Muscle of leg (tissue), 11 donors: Measurements from ENCODE around the gene CDK5R1. TPM values are rescaled to one million over a fixed set of nuclear protein-coding genes. Genes with fewer than 3 reads are reported as not detected.
A peak's percentile ranks its signal among the peaks of the same experiment; 100 is the strongest.

Experiments
- DNase-seq: peaks from one replicate; pipeline ENCODE4 v3.0.0; 2013
- H3K27ac ChIP-seq: one replicate; pipeline ENCODE4 v1.5.1; 2013; ENCODE audit warnings: mild to moderate bottlenecking, low read length, control low read depth
- H3K27me3 ChIP-seq: one replicate; pipeline ENCODE4 v1.6.1; 2013; ENCODE audit warnings: low read length; ENCODE audit not compliant: control insufficient read depth, insufficient read depth
- H3K36me3 ChIP-seq: one replicate; pipeline ENCODE4 v1.6.1; 2013; ENCODE audit warnings: low read length; ENCODE audit not compliant: control insufficient read depth, insufficient read depth
- H3K4me1 ChIP-seq: one replicate; pipeline ENCODE4 v1.6.1; 2013; ENCODE audit warnings: low read length; ENCODE audit not compliant: control insufficient read depth, insufficient read depth
- H3K4me3 ChIP-seq: one replicate; pipeline ENCODE4 v1.5.1; 2013; ENCODE audit warnings: low read length, control low read depth
- H3K9me3 ChIP-seq: replicated peaks from 2 replicates; pipeline ENCODE4 v1.6.1; 2013; ENCODE audit warnings: low read depth, low read length; ENCODE audit not compliant: control insufficient read depth
- WGBS: methylation state at CpG from one replicate; pipeline ENCODE4 v1.1.5; 2013; ENCODE audit warnings: missing lambda C conversion rate; ENCODE audit not compliant: insufficient coverage; 5-methylcytosine and 5-hydroxymethylcytosine counted together
- polyA plus RNA-seq, 8 donors: library from polyadenylated mRNA; unstranded; fragments of 120-200 nt; gene quantifications; one replicate each; pipeline versions ENCODE4 v1.2.1 to v1.2.3, GENCODE V29; 2013; ENCODE audit warnings: inconsistent platforms in 1 of 8, low replicate concordance in 1 of 8; ENCODE audit not compliant: insufficient read length in 8 of 8, insufficient read depth in 1 of 8
- total RNA-seq: library from RNA; stranded (reverse); fragments of 120-200 nt; gene quantifications from one replicate; pipeline ENCODE4 v1.2.4, GENCODE V29; 2013

CDK5R1 gene
- total and polyA plus RNA-seq, 9 donors, result 4.4 to 11.4 (median 9.4) TPM

DNA sequence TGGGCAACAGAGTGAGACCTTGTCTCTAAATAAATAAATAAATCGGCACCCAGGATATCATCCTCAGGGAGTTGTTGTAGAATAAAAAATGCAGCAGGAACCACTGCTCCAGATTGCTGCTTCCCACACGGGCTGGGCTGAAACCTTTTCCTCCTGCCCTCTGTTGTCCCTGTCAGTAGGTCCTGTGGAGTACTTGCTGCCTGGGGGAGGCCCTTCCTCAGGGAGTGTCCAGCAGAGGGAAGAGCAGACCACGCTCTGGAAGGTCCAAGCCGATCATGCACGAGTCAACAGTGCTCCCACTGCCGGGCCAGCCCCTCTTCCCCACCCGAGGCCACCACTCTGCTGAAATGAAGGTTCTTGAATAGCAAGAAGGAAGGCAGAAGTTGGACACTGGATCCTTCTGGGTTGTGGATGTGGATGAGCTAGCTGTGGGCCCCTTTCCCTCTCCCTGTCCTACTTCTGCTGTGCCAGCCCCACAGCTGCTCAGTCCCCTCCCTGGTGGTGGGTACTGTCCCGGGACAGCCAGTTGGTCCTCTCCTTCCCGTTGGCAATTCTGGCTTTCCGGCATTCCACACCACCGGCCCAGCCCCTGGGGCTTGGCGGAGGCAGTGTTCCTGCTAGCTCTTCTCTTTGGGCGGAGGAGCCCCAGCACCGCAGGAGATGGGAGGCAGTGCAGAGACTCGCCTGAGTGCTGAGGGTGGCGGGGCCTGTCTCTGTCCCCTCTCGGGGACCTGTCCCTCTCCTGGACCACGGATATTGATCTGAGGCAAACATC, 10.8 kb downstream of the CDK5R1 start:
- H3K4me3 ChIP-seq, result no peak overlapping the region
- peak; percentile 60 for DNase-seq
- 67% methylated on average over 7 of the region's 18 CpGs for WGBS
- H3K36me3 ChIP-seq, result no peaks in the 10 kb centered on the region
- H3K27me3 ChIP-seq, result no peaks in the 10 kb centered on the region
- H3K9me3 ChIP-seq, result no peaks in the 10 kb centered on the region
- H3K4me1 ChIP-seq, result peaks cover 59% of the 10 kb centered on the region
- peak overlapping the region; percentile 85 for H3K27ac ChIP-seq

DNA sequence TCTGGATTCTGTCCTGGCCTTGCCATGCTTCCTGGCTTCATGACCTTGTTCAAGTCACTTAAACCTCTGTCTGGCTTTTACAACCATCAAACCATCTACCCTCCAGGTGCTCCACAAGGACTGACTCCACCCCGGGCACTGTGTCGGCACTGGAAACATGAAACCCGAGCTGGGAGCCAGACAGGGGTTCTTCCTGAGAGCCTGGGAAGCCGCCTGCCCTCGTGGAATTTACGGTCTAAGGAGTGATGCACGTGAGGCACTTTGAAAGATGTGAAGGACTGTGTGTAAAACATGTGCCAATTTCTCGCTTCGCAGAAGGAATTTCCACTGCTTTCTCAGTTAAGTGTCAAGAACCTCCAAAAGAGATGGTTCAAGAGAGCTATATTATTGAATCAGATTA, 11.6 kb downstream of the CDK5R1 start:
- peaks cover 61% of the 10 kb centered on the region for H3K4me1 ChIP-seq
- no peak overlapping the region for H3K27ac ChIP-seq
- no peaks in the 10 kb centered on the region for H3K27me3 ChIP-seq
- DNase-seq, result no peak
- H3K9me3 ChIP-seq, result no peaks in the 10 kb centered on the region
- no peaks in the 10 kb centered on the region for H3K36me3 ChIP-seq
- 7% methylated on average over 6 of the region's 9 CpGs for WGBS
- H3K4me3 ChIP-seq, result no peak overlapping the region

DNA sequence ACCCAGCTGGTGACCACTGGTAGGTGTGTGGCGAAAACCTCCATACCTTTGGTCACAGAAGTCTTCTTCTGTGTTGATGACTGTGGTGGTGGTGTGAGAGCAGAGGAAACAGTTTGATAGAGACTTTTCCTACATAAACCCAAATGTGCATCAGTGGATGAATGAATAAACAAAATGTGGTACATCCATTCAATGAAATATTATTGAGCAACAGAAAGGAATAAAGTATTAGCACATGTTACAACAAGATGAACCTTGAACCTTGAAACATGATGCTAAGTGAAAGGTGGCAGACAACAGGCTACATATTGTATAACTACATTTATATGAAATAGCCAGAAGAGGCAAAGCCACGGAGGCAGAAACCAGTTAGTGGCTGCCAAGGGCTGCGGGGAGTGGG, 15.2 kb downstream of the CDK5R1 start:
- Histone ChIP-seq H3K4me3 (no peak overlapping the region), H3K27ac (no peak overlapping the region), H3K9me3 (no peaks in the 10 kb centered on the region), H3K36me3 (no peaks in the 10 kb centered on the region), H3K27me3 (no peaks in the 10 kb centered on the region), H3K4me1 (peaks cover 45% of the 10 kb centered on the region)
- no peak for DNase-seq
- WGBS, result 83% methylated on average over 2 of the region's 3 CpGs

DNA sequence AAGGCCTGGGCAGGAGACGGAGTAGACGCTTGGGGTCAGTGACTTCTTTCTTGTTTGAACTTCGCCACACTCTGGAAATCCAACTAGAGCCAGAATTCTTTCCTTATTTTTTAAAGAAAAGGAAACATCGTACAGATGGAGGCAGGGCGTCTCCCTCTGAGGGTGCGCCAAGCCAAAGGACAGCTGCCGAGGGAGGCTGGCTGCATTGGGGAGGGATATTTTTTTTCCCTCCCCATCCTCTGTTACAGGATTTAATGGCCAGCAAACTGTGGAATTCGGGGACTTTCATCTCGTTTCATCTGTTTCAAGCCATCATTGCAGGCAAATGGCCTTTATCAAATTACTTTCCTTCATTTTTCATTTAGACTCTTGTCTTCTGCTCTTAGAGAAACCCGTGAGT, 15.9 kb downstream of the CDK5R1 start:
- Histone ChIP-seq H3K9me3 (no peaks in the 10 kb centered on the region), H3K36me3 (no peaks in the 10 kb centered on the region), H3K4me3 (no peak overlapping the region), H3K27me3 (no peaks in the 10 kb centered on the region), H3K4me1 (peaks cover 38% of the 10 kb centered on the region), H3K27ac (peak overlapping the region; percentile 69)
- no peak for DNase-seq
- 45% methylated on average over 3 of the region's 10 CpGs for WGBS

DNA sequence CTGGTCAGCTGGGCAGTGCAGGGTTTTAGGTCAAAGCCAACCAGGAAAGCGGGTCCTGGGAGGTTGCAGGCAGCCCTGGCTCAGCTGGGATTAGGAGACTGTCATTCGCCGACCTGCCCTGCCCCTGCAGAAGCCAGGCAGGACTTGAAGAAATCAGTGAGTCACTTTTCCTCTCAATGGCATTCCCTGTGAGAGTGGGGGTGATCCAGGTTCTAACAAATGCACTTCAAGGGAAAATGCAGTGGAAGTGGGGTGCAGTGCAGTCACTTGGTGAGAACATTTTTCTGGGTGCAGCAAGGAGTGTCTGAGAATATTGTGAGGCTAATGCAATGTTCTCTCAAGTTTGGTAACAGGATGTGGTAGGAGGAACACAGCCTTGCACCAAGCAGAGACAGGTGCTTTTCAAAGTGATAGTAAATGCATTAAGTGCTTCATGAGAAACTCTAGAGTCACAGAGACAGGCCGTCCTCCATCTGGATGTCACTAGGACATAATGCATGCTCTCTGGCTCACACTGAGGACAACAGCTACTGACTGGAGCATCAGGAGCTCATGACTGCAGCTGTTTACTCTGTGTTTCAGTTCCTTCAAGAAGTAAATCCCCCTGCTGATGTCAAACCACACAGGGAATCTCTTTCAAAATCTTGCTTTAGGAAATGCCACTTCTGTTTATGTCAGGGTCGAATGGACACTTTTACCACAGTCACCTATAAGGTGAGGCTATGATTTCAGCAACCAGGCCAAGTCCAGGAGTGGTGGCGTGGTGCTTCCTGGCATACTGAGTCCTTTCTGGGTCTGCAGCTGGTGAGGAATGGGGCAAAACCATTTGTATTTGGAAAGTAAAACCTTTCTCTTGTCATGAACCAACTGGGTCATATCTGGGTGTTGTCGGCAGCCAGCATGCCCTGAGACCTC, 16.7 kb downstream of the CDK5R1 start:
- Histone ChIP-seq H3K36me3 (no peaks in the 10 kb centered on the region), H3K27me3 (no peaks in the 10 kb centered on the region), H3K4me3 (no peak overlapping the region), H3K9me3 (no peaks in the 10 kb centered on the region), H3K27ac (peak overlapping the region; percentile 69), H3K4me1 (peaks cover 30% of the 10 kb centered on the region)
- DNase-seq, result peak; percentile 77
- 34% methylated on average over 5 of the region's 7 CpGs for WGBS

DNA sequence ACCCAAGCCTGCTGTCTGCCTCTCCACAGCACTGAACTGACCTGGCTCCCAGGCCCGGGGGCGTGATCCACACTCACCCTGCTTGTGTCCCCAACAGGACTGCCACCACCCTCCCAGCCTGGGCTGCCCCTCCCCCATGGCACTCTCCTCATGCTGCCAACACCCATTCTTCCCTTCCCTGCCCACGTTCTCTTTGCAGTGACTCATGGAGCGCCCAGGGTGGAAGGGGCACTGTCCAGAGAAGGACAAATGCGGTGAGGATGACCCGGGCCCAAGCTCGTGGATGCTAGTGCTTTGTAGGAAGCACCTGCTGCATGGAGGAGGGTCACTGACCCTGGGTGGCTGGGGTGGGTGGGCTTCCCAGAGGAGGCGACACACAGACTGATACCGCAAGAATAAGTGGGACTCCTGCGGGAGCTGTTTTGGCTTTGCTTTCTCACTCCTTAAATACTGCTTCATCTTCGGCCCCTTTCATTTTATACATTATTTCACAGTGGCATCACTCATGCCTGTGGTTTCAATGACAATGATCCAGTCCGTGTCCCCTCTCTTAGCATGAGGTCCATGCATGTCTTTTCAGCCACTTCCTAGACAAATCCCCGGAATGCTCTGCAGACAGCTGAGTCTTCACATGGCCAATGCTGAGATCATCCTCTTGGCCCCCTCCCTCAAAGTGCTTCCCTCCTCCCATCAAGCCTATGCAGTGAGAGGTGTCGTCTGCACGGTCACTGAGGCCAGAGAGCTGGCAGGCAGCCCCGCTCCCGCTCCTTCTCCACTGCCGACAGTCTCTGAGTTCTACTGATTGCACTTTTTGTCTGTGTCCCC, 17.6 kb downstream of the CDK5R1 start:
- Histone ChIP-seq H3K36me3 (no peaks in the 10 kb centered on the region), H3K27me3 (no peaks in the 10 kb centered on the region), H3K9me3 (no peaks in the 10 kb centered on the region), H3K27ac (peak overlapping the region; percentile 67), H3K4me1 (peaks cover 30% of the 10 kb centered on the region), H3K4me3 (no peak overlapping the region)
- peak; percentile 85 for DNase-seq
- WGBS, result 52% methylated on average over 18 of the region's 18 CpGs

DNA sequence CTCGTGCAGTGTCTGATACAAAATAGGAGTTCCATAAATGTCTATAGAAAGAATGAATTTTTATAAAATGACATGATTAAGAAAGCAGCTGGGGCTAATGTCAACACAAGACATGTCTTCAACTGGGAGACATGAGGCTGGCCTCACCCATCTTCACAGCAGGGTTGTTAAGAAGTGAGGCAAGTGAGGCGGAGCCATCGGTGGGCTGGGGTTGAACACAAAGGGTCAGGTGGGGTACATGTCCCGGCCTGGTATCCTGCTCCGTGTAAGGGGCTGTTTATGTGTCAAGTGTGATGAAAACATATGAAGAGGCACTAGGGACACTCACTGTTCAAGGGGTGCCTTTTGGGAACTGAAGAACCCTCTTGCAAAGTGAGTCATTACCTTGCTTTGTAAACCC, 22.1 kb downstream of the CDK5R1 start:
- no peaks in the 10 kb centered on the region for H3K36me3 ChIP-seq
- H3K9me3 ChIP-seq, result no peaks in the 10 kb centered on the region
- no peaks in the 10 kb centered on the region for H3K27me3 ChIP-seq
- H3K4me1 ChIP-seq, result peaks cover 16% of the 10 kb centered on the region
- 86% methylated on average over 4 of the region's 5 CpGs for WGBS
- no peak overlapping the region for H3K4me3 ChIP-seq
- no peak for DNase-seq
- no peak overlapping the region for H3K27ac ChIP-seq

DNA sequence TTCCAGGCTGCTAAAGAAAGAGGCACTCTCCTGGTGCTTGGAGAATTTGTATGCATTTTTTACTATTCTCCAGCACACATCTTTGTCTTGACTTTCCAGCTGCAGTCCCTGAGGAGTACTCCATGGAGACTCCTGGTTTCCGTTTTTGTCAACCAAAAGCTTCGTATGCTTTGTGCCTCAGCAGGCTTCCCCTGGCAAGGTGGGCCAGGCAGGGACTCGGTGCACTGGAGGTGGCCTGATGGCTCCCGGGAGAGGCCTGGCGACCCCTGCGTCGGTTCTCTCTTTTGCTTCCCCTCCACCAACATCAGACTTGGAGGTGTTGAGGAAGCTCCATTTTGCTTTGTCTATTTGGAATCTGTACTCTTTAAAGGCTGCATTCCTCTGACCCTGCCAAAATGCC, 23.7 kb downstream of the CDK5R1 start:
- DNase-seq, result no peak
- H3K9me3 ChIP-seq, result no peaks in the 10 kb centered on the region
- WGBS, result 10% methylated on average over 2 of the region's 7 CpGs
- H3K27ac ChIP-seq, result no peak overlapping the region
- no peaks in the 10 kb centered on the region for H3K27me3 ChIP-seq
- H3K4me1 ChIP-seq, result peaks cover under 1% of the 10 kb centered on the region
- no peak overlapping the region for H3K4me3 ChIP-seq
- no peaks in the 10 kb centered on the region for H3K36me3 ChIP-seq

DNA sequence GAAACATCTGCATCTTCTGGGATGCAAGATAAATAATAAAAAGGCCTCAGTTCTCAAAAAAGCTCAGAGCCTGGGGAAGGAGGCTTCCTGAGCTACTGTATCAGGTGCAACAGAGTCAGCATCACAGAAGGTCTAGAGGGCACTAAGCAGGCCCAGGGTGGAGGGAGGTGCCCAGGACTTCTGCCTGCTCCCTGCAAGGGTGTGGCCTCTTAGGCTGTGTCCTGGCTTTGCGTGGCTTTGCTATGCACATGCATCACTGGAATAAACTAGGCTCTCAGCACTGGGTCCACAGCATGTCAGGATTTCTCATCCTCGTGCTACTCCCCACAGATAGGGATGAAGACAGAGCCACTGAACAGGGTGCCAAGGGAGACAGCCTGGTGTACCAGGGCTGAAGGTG, 25.5 kb downstream of the CDK5R1 start:
- Histone ChIP-seq H3K27ac (no peak overlapping the region), H3K4me1 (peaks cover 2% of the 10 kb centered on the region), H3K4me3 (no peak overlapping the region), H3K9me3 (no peaks in the 10 kb centered on the region), H3K36me3 (no peaks in the 10 kb centered on the region), H3K27me3 (no peaks in the 10 kb centered on the region)
- no peak for DNase-seq
- WGBS, result 88% methylated on average over 2 of the region's 2 CpGs

DNA sequence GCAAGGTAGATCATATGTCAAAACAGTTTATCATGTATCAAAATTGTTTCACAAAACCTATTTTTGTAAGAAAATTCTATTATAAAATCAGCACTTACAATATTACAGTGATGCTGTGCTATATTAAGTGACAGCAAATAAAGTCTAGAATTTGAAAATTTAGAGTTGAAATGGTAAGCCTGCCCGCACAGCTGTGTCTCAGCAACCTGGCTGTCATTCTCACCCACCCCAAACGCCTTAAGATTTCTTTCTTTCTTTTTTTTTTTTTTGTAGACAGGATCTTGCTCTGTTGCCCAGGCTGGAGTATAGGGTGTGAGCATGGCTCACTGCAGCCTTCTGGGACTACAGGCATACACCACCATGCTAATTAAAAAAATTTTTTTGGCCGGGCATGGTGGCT, 26.8 kb downstream of the CDK5R1 start:
- Histone ChIP-seq H3K9me3 (no peaks in the 10 kb centered on the region), H3K4me3 (no peak overlapping the region), H3K27me3 (peaks cover under 1% of the 10 kb centered on the region), H3K27ac (no peak overlapping the region), H3K4me1 (peaks cover 10% of the 10 kb centered on the region), H3K36me3 (no peaks in the 10 kb centered on the region)
- DNase-seq, result no peak
- no CpG with 5 or more reads among the region's 3 CpGs for WGBS
